Stimulated activated CD4-positive, alpha-beta T cell treated with anti-CD3 and anti-CD28 coated beads, Interleukin-4, amount 100 ng/mL, for 1 hour (primary cell): ENCODE measurements around the gene ABHD11.

Experiments used
- DNase-seq: peaks from one replicate; pipeline ENCODE4 v3.0.0-alpha.2; 2020

Gene ABHD11

GRCh38 chr7:73700581-73701134 is 37.9 kb downstream of the ABHD11 start:
- no peak for DNase-seq

GRCh38 chr7:73700069-73700423 is 38.6 kb downstream of the ABHD11 start:
- DNase-seq, result no peak

GRCh38 chr7:73699370-73700068 is 39.1 kb downstream of the ABHD11 start:
- no peak for DNase-seq

- DNase-seq, result no peak
These were observed 40.2 kb downstream of the ABHD11 start for GRCh38 chr7:73698410-73698809.

- DNase-seq, result no peak
These were observed 42.2 kb downstream of the ABHD11 start for GRCh38 chr7:73696372-73696771.

GRCh38 chr7:73690646-73691045 is 48.0 kb downstream of the ABHD11 start:
- no peak for DNase-seq

- no peak for DNase-seq
These were observed 50.3 kb downstream of the ABHD11 start for GRCh38 chr7:73688288-73688687.
